Endothelial cell (in vitro differentiated cells): ENCODE data around the gene KDM5C. TPM values are rescaled to one million over a fixed set of nuclear protein-coding genes. Genes with fewer than 3 reads are reported as not detected.

Source experiments
- DNase-seq: peaks from one replicate; pipeline ENCODE4 v3.0.0; 2021; ENCODE audit warnings: low spot score
- H3K27ac Mint-ChIP-seq: one replicate; pipeline ENCODE4 v1.8.0; 2021; ENCODE audit warnings: mixed read lengths, inconsistent platforms; ENCODE audit not compliant: unreplicated experiment
- H3K27me3 Mint-ChIP-seq: one replicate; pipeline ENCODE4 v1.8.0; 2021; ENCODE audit warnings: mild to moderate bottlenecking, moderate library complexity, mixed read lengths, inconsistent platforms; ENCODE audit not compliant: unreplicated experiment
- H3K36me3 Mint-ChIP-seq: one replicate; pipeline ENCODE4 v1.8.0; 2021; ENCODE audit warnings: mild to moderate bottlenecking, low read depth, mixed read lengths, inconsistent platforms; ENCODE audit not compliant: unreplicated experiment
- H3K4me1 Mint-ChIP-seq: one replicate; pipeline ENCODE4 v1.8.0; 2021; ENCODE audit warnings: mild to moderate bottlenecking, mixed read lengths, inconsistent platforms; ENCODE audit not compliant: unreplicated experiment
- H3K4me3 Mint-ChIP-seq: one replicate; pipeline ENCODE4 v1.8.0; 2021; ENCODE audit warnings: mild to moderate bottlenecking, mixed read lengths, inconsistent platforms; ENCODE audit not compliant: unreplicated experiment
- H3K9me3 Mint-ChIP-seq: one replicate; pipeline ENCODE4 v1.8.0; 2021; ENCODE audit warnings: mixed read lengths, inconsistent platforms; ENCODE audit not compliant: unreplicated experiment
- long read RNA-seq: library from polyadenylated mRNA; unstranded; transcript quantifications from one replicate; pipeline ENCODE4 v2.0.0, GENCODE V29; 2020; ENCODE audit not compliant: unreplicated experiment
- total RNA-seq: library from RNA; stranded (reverse); fragmentation: NEBNext Ultra II Directional; extraction: Animal tissue kit (Norgen Biotek cat#: 25700); gene quantifications from one replicate; pipeline ENCODE4 v1.2.1, GENCODE V29; 2021; ENCODE audit not compliant: unreplicated experiment
- TF ChIP-seq, protein P1 (sequence below): fragments of 200-600 bp; sonication (generic); IDR thresholded peaks from one replicate; pipeline ENCODE4 v1.5.0; 2021; ENCODE audit warnings: antibody characterized with exemption; ENCODE audit not compliant: unreplicated experiment

The KDM5C gene
- total RNA-seq = 132 TPM
- long read RNA-seq, partial matches to known transcripts = 0 of 1 reads
- long read RNA-seq, other reads (novel, unspliced or antisense) = 1 of 1 reads

DNA sequence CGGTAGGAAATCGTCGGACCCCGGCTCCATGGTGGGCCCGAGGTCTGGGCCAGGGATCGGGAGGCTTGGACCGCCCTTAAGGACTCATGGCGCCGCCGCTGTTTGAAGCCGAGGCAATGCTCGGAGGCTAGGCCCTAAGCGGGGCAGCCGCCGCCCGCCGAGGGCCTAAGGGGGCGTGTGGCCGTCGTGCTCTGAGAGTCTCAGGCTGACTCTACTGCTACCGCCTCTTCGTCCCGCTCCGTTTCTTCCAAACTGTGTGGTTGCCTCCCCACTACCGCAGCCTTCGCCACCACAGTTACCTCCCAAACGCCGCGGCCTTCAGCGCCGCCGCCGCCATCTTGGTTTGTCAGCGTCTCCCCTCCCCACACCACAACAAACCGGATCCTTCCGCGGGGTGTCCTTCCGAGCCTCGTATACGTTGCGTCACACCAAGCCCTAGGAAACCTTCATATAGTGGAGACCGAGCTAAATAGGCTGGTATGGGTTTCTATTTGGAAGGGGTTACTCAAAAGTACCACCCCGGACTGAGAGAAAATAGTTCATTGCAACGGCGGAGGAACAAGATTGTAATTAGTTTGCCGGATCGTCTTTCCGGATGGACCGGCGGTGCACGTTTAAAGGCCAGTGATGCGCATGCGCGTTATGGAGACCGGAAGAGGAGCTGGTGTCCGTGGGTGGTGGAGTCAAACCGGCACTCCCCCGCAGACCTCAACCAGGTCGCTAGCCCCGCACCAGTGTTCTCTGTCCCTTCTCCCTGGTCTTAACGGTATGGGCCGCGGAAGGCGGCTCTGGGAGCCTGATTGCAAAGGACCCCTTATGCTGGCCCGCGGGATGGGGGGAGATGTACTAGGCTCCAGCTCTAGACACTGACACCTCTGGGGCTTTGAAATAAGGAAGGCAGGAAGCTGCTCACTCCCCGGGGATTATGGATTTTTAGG is at the start of gene KDM5C:
Gene KDM5C (minus strand): TSS at position 348 of the 938 bp plus-strand sequence. CDS start 318 bp downstream, at position 30.
- TF ChIP-seq, protein P1, sequence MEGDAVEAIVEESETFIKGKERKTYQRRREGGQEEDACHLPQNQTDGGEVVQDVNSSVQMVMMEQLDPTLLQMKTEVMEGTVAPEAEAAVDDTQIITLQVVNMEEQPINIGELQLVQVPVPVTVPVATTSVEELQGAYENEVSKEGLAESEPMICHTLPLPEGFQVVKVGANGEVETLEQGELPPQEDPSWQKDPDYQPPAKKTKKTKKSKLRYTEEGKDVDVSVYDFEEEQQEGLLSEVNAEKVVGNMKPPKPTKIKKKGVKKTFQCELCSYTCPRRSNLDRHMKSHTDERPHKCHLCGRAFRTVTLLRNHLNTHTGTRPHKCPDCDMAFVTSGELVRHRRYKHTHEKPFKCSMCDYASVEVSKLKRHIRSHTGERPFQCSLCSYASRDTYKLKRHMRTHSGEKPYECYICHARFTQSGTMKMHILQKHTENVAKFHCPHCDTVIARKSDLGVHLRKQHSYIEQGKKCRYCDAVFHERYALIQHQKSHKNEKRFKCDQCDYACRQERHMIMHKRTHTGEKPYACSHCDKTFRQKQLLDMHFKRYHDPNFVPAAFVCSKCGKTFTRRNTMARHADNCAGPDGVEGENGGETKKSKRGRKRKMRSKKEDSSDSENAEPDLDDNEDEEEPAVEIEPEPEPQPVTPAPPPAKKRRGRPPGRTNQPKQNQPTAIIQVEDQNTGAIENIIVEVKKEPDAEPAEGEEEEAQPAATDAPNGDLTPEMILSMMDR = no peak
- H3K9me3 Mint-ChIP-seq = no peaks in the 10 kb centered on the region
- H3K4me1 Mint-ChIP-seq = peaks cover 34% of the 10 kb centered on the region
- H3K4me3 Mint-ChIP-seq = peak within 1 kb of the TSS; percentile 97
- H3K36me3 Mint-ChIP-seq = no peaks in the 10 kb centered on the region
- DNase-seq = peak; percentile 75
- peak within 1 kb of the TSS; percentile 99 for H3K27ac Mint-ChIP-seq
- H3K27me3 Mint-ChIP-seq = no peaks in the 10 kb centered on the region

DNA sequence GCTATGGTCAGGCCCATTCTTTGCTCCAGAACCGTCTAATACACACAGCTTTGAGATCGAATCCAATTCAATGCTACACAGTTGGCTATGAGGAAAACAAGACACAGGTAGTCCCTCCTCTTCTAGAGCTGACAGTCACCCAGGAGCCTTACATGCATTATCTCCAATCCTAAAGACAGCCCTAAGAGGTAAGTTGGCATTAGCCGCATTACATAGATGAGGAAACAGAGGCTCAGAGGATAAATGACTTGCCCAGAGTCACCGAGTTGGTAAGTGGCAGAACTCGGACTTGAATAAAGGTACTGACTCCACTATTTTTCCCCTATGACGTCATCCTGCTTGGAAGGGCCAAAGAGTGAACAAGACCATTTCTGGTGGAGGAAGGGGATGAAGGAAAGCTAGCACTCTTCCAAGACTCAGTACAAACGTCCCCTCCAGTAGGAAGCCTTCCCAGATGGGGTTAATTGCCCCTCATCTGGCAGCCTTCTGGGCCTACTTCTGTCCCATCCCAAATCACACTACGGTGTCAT is 47.9 kb upstream of the KDM5C start:
- H3K27ac Mint-ChIP-seq = peak overlapping the region; percentile 24
- H3K4me1 Mint-ChIP-seq = no peaks in the 10 kb centered on the region
- TF ChIP-seq, protein P1 = no peak
- no peak for DNase-seq
- H3K27me3 Mint-ChIP-seq = peaks cover 1% of the 10 kb centered on the region
- H3K36me3 Mint-ChIP-seq = no peaks in the 10 kb centered on the region
- H3K4me3 Mint-ChIP-seq = no peak overlapping the region
- no peaks in the 10 kb centered on the region for H3K9me3 Mint-ChIP-seq

DNA sequence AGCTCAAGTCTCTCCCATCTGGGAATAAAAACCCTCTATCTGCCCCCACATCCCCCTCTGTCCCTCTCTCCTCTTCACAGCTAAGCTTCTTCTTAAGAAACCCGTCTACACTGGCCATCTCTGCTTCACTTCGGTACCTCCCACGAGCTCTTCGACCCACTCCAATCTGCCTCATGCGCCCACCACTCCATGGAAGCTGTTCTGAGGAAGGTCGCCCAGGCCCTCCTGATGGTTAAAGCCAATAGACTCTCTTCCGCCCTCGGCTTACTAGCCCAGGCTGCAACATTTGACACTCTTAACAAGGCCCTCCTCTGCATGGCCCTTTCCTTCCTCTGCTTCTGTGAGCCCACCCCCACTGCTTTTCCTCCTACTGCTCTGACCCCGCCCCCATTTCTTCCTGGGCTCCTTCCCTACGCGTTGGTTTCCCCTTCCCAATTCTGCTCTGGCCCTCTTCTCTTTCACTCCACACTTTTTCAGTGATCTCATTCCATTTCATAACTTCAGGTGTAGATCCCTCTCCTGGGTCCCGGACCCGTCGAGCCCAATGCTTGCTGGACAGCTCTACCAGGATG is 44.6 kb upstream of the KDM5C start:
- Mint-ChIP-seq H3K9me3 (no peaks in the 10 kb centered on the region), H3K4me3 (no peak overlapping the region), H3K27ac (no peak overlapping the region), H3K4me1 (peaks cover 15% of the 10 kb centered on the region), H3K27me3 (peaks cover 4% of the 10 kb centered on the region), H3K36me3 (no peaks in the 10 kb centered on the region)
- DNase-seq = no peak
- TF ChIP-seq, protein P1 = no peak

DNA sequence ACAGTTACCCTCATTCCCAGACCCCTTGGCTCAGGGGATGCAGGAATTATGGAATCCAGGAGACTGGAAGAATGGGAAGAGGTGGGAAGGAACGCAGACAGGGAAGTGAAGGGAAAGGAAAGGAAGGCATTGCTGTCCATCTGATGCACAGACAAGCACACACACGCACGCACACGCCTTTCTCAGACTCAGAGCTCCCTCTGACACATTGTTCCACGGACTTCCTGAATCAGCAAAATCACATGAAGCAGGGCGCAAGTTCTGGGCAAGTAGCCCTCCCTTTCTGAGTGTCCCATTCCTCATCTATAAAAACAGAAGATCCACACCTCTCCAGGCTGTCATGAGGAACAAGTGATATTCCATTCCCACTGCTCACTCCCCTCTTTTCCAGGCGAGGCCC is 43.2 kb upstream of the KDM5C start:
- Mint-ChIP-seq H3K36me3 (no peaks in the 10 kb centered on the region), H3K4me3 (no peak overlapping the region), H3K9me3 (no peaks in the 10 kb centered on the region), H3K27me3 (peaks cover 3% of the 10 kb centered on the region), H3K27ac (no peak overlapping the region), H3K4me1 (peaks cover 26% of the 10 kb centered on the region)
- TF ChIP-seq, protein P1 = no peak
- DNase-seq = no peak
